Astrocyte (in vitro differentiated cells and primary cell): ENCODE data around the gene KNL1.
"Not testable (repeated sequence)": the region's sequence is repeated elsewhere in the genome, so short reads cannot be mapped to it uniquely, and the experiment has no call there.

Experiments used
- CTCF ChIP-seq: IDR thresholded peaks from 2 replicates; pipeline ENCODE4 v1.5.1; 2011; ENCODE audit warnings: low read depth, mild to moderate bottlenecking, inconsistent platforms, low read length, moderate library complexity; ENCODE audit not compliant: insufficient read depth
- EZH2 ChIP-seq: IDR thresholded peaks from 2 replicates; pipeline ENCODE4 v1.6.1; 2012; ENCODE audit warnings: mild to moderate bottlenecking, low read length, inconsistent platforms; ENCODE audit not compliant: insufficient read depth

GRCh38 chr15:40581796-40582195 is 12.3 kb upstream of the KNL1 start:
- TF ChIP-seq CTCF, EZH2: not testable (repeated sequence)
